Mammary epithelial cell (primary cell): ENCODE data around the gene HECTD1.

Source experiments
- EZH2 ChIP-seq: IDR thresholded peaks from 2 replicates; pipeline ENCODE4 v1.6.1; 2012; ENCODE audit warnings: low read length, inconsistent platforms, borderline replicate concordance
- TF ChIP-seq, protein P1 (sequence below), 2 donors: IDR thresholded peaks in 1 of 2; conservative IDR thresholded peaks in 1 of 2; 2 replicates each; pipeline ENCODE4 v1.5.1; 2011 to 2012; ENCODE audit warnings: inconsistent platforms in 2 of 2, low read length in 2 of 2, mild to moderate bottlenecking in 2 of 2, control low read depth in 1 of 2, low read depth in 1 of 2; ENCODE audit not compliant: insufficient read depth in 1 of 2; ENCODE audit errors: extremely low read depth in 1 of 2

- TF ChIP-seq, protein P1, sequence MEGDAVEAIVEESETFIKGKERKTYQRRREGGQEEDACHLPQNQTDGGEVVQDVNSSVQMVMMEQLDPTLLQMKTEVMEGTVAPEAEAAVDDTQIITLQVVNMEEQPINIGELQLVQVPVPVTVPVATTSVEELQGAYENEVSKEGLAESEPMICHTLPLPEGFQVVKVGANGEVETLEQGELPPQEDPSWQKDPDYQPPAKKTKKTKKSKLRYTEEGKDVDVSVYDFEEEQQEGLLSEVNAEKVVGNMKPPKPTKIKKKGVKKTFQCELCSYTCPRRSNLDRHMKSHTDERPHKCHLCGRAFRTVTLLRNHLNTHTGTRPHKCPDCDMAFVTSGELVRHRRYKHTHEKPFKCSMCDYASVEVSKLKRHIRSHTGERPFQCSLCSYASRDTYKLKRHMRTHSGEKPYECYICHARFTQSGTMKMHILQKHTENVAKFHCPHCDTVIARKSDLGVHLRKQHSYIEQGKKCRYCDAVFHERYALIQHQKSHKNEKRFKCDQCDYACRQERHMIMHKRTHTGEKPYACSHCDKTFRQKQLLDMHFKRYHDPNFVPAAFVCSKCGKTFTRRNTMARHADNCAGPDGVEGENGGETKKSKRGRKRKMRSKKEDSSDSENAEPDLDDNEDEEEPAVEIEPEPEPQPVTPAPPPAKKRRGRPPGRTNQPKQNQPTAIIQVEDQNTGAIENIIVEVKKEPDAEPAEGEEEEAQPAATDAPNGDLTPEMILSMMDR (conservative IDR thresholded peaks at IDR 0.05 in 1 of 2, IDR thresholded peaks at IDR 0.05 in 1 of 2; ENCODE audit: extremely low read depth in 1 of 2, insufficient read depth in 1 of 2, low read depth in 1 of 2, low read length in 2 of 2) = no peak
- TF ChIP-seq EZH2 = no peak
These were observed 18.0 kb downstream of the HECTD1 start for GRCh38 chr14:31189346-31190218.
